Measurements from ENCODE around the gene CEACAM8.
"Not testable (repeated sequence)": the region's sequence is repeated elsewhere in the genome, so short reads cannot be mapped to it uniquely, and the experiment has no call there.

Gene CEACAM8

GRCh38 chr19:42558450-42559150 lies 36.1 kb downstream of the CEACAM8 start:
- no peaks in the 10 kb centered on the region for H4K20me1 ChIP-seq (ENCODE audit: low read depth, low read length)
- no peaks in the 10 kb centered on the region for H3K9me3 ChIP-seq (ENCODE audit: insufficient read depth, low read length)
- H3K9me2 ChIP-seq (replicated peaks; ENCODE audit: insufficient read depth, low read length), result no peaks in the 10 kb centered on the region
- no peaks in the 10 kb centered on the region for H3F3A ChIP-seq (ENCODE audit: insufficient read depth)
- H3K36me3 ChIP-seq (ENCODE audit: low read length), result no peaks in the 10 kb centered on the region
- no peak overlapping the region for H3K27ac ChIP-seq (ENCODE audit: low read depth, low read length)
- no peaks in the 10 kb centered on the region for H3K79me2 ChIP-seq (ENCODE audit: insufficient read depth, low read length)
- H3K4me3 ChIP-seq (ENCODE audit: insufficient read depth, low read length, poor library complexity, severe bottlenecking), result no peak overlapping the region
- no peak overlapping the region for H3K4me2 ChIP-seq (ENCODE audit: low read depth, low read length, poor library complexity, severe bottlenecking)
- no peak overlapping the region for H2AFZ ChIP-seq (ENCODE audit: low read depth, low read length, severe bottlenecking)
- H3K9ac ChIP-seq (ENCODE audit: low read length), result no peak overlapping the region
- no peak for TF ChIP-seq EZH2phosphoT487 (conservative IDR thresholded peaks at IDR 0.05; ENCODE audit: low read length)
- TF ChIP-seq CTCF (IDR thresholded peaks at IDR 0.05; ENCODE audit: insufficient read depth, low read length, poor library complexity, severe bottlenecking), result no peak
- H3K27me3 ChIP-seq (ENCODE audit: low read length), result no peaks in the 10 kb centered on the region

DNA sequence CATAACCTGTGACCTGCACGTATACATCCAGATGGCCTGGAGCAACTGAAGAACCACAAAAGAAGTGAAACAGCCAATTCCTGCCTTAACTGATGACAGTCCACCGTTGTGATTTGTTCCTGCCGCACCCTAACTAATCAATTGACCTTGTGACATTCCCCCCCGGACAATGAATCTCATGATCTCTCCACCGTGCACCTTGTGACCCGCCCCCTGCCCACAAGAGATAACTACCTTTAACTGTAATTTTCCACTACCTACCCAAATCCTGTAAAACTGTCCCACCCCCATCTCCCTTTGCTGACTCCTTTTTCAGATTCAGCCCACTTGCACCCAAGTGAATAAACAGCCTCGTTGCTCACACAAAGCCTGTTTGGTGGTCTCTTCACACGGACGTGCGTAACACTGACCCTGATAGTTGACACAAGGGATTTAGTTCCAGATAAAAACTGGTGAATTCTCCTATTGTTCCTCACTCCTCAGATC lies 37.3 kb downstream of the CEACAM8 start:
- H3K27ac ChIP-seq (ENCODE audit: low read depth, low read length); H2AFZ ChIP-seq (ENCODE audit: low read depth, low read length, severe bottlenecking); H3K4me2 ChIP-seq (ENCODE audit: low read depth, low read length, poor library complexity, severe bottlenecking); H3K27me3 ChIP-seq (ENCODE audit: low read length); H3K9me3 ChIP-seq (ENCODE audit: insufficient read depth, low read length); H3K4me3 ChIP-seq (ENCODE audit: insufficient read depth, low read length, poor library complexity, severe bottlenecking); H3K36me3 ChIP-seq (ENCODE audit: low read length); H4K20me1 ChIP-seq (ENCODE audit: low read depth, low read length); H3K9ac ChIP-seq (ENCODE audit: low read length); H3K79me2 ChIP-seq (ENCODE audit: insufficient read depth, low read length); H3F3A ChIP-seq (ENCODE audit: insufficient read depth); H3K9me2 ChIP-seq (replicated peaks; ENCODE audit: insufficient read depth, low read length): not testable (repeated sequence)

GRCh38 chr19:42555801-42556200 lies 38.9 kb downstream of the CEACAM8 start:
- Histone ChIP-seq H3K4me2 (ENCODE audit: low read depth, low read length, poor library complexity, severe bottlenecking) (no peak overlapping the region), H3F3A (ENCODE audit: insufficient read depth) (no peaks in the 10 kb centered on the region), H3K9me3 (ENCODE audit: insufficient read depth, low read length) (no peaks in the 10 kb centered on the region), H3K27ac (ENCODE audit: low read depth, low read length) (no peak overlapping the region), H3K36me3 (ENCODE audit: low read length) (no peaks in the 10 kb centered on the region), H2AFZ (ENCODE audit: low read depth, low read length, severe bottlenecking) (no peak overlapping the region), H3K79me2 (ENCODE audit: insufficient read depth, low read length) (no peaks in the 10 kb centered on the region), H3K27me3 (ENCODE audit: low read length) (no peaks in the 10 kb centered on the region), H3K9ac (ENCODE audit: low read length) (no peak overlapping the region), H3K9me2 (replicated peaks; ENCODE audit: insufficient read depth, low read length) (no peaks in the 10 kb centered on the region), H4K20me1 (ENCODE audit: low read depth, low read length) (no peaks in the 10 kb centered on the region), H3K4me3 (ENCODE audit: insufficient read depth, low read length, poor library complexity, severe bottlenecking) (no peak overlapping the region)
- TF ChIP-seq CTCF (IDR thresholded peaks at IDR 0.05; ENCODE audit: insufficient read depth, low read length, poor library complexity, severe bottlenecking) (no peak), EZH2phosphoT487 (conservative IDR thresholded peaks at IDR 0.05; ENCODE audit: low read length) (no peak)

- Histone ChIP-seq H3K9me2 (replicated peaks; ENCODE audit: insufficient read depth, low read length) (no peaks in the 10 kb centered on the region), H3K4me3 (ENCODE audit: insufficient read depth, low read length, poor library complexity, severe bottlenecking) (no peak overlapping the region), H4K20me1 (ENCODE audit: low read depth, low read length) (no peaks in the 10 kb centered on the region), H3K9me3 (ENCODE audit: insufficient read depth, low read length) (no peaks in the 10 kb centered on the region), H3F3A (ENCODE audit: insufficient read depth) (no peaks in the 10 kb centered on the region), H3K36me3 (ENCODE audit: low read length) (no peaks in the 10 kb centered on the region), H3K79me2 (ENCODE audit: insufficient read depth, low read length) (no peaks in the 10 kb centered on the region), H3K4me2 (ENCODE audit: low read depth, low read length, poor library complexity, severe bottlenecking) (no peak overlapping the region), H3K27me3 (ENCODE audit: low read length) (no peaks in the 10 kb centered on the region), H2AFZ (ENCODE audit: low read depth, low read length, severe bottlenecking) (no peak overlapping the region), H3K27ac (ENCODE audit: low read depth, low read length) (no peak overlapping the region), H3K9ac (ENCODE audit: low read length) (no peak overlapping the region)
- TF ChIP-seq EZH2phosphoT487 (conservative IDR thresholded peaks at IDR 0.05; ENCODE audit: low read length), result no peak
- TF ChIP-seq CTCF (IDR thresholded peaks at IDR 0.05; ENCODE audit: insufficient read depth, low read length, poor library complexity, severe bottlenecking), result no peak
Observed at GRCh38 chr19:42555317-42555716, 39.4 kb downstream of the CEACAM8 start.

All from SU-DHL-6 (cell line).